Right atrium auricular region (tissue), 2 donors: ENCODE results near the gene NRXN3. TPM values are rescaled to one million over a fixed set of nuclear protein-coding genes. Genes with fewer than 3 reads are reported as not detected.

Source experiments
- DNase-seq: peaks from one replicate; pipeline ENCODE4 v3.0.0-alpha.2; 2019; ENCODE audit warnings: low spot score
- H3K27ac ChIP-seq, 2 donors: fragments of 200-600 bp; sonication (generic); 1 replicate in 1 of 2; 2 replicates in 1 of 2; pipeline ENCODE4 v1.5.1; 2016 to 2019
- H3K27me3 ChIP-seq, 2 donors: fragments of 200-600 bp; sonication (generic); one replicate each; pipeline versions ENCODE4 v1.5.1 to v1.6.0; 2017 to 2019
- H3K36me3 ChIP-seq: fragments of 200-600 bp; sonication (generic); one replicate; pipeline ENCODE4 v1.5.1; 2016
- H3K4me1 ChIP-seq, 2 donors: fragments of 200-600 bp; sonication (generic); one replicate each; pipeline versions ENCODE4 v1.5.1 to v1.6.0; 2017 to 2019
- H3K4me3 ChIP-seq, 2 donors: fragments of 200-600 bp; sonication (generic); 1 replicate in 1 of 2; 2 replicates in 1 of 2; pipeline ENCODE4 v1.5.1; 2017 to 2019; ENCODE audit warnings: mild to moderate bottlenecking in 1 of 2, moderate library complexity in 1 of 2
- H3K9me3 ChIP-seq, 2 donors: fragments of 200-600 bp; sonication (generic); one replicate each; pipeline ENCODE4 v1.5.1; 2019
- CTCF ChIP-seq, 2 donors: fragments of 200-600 bp; sonication (generic); IDR thresholded peaks; one replicate each; pipeline ENCODE4 v1.5.1; 2019; ENCODE audit warnings: antibody characterized with exemption in 2 of 2
- total RNA-seq, 2 donors: library from RNA; depleted of rRNA; stranded (reverse); fragments of >200 nt; gene quantifications; one replicate each; pipeline ENCODE4 v1.1.0, GENCODE V29; 2016

Gene NRXN3
- total RNA-seq, 2 donors from 2014 or later: 2.0 to 2.3 TPM

- Histone ChIP-seq H3K4me3 (no peak overlapping the region), H3K36me3 (no peaks in the 10 kb centered on the region), H3K4me1 (no peaks in the 10 kb centered on the region), H3K9me3 (no peaks in the 10 kb centered on the region), H3K27me3 (no peaks in the 10 kb centered on the region), H3K27ac (no peak overlapping the region)
- no peak for TF ChIP-seq CTCF (IDR thresholded peaks at IDR 0.05)
- DNase-seq: no peak
Observed at GRCh38 chr14:79298373-79298772, 1128.2 kb downstream of the NRXN3 start.

GRCh38 chr14:79299162-79299561 is 1129.0 kb downstream of the NRXN3 start:
- H3K4me1 ChIP-seq: no peaks in the 10 kb centered on the region
- no peak overlapping the region for H3K4me3 ChIP-seq
- no peak for TF ChIP-seq CTCF (IDR thresholded peaks at IDR 0.05)
- no peaks in the 10 kb centered on the region for H3K27me3 ChIP-seq
- no peak overlapping the region for H3K27ac ChIP-seq
- H3K36me3 ChIP-seq: no peaks in the 10 kb centered on the region
- H3K9me3 ChIP-seq: no peaks in the 10 kb centered on the region
- DNase-seq: no peak

- no peaks in the 10 kb centered on the region for H3K36me3 ChIP-seq
- no peaks in the 10 kb centered on the region for H3K4me1 ChIP-seq
- no peaks in the 10 kb centered on the region for H3K9me3 ChIP-seq
- no peak for DNase-seq
- no peak overlapping the region for H3K27ac ChIP-seq
- H3K4me3 ChIP-seq: no peak overlapping the region
- no peak for TF ChIP-seq CTCF (IDR thresholded peaks at IDR 0.05)
- no peaks in the 10 kb centered on the region for H3K27me3 ChIP-seq
Observed at GRCh38 chr14:79304279-79304678, 1134.1 kb downstream of the NRXN3 start.

GRCh38 chr14:79306546-79306945 is 1136.4 kb downstream of the NRXN3 start:
- H3K9me3 ChIP-seq: no peaks in the 10 kb centered on the region
- no peaks in the 10 kb centered on the region for H3K36me3 ChIP-seq
- no peaks in the 10 kb centered on the region for H3K27me3 ChIP-seq
- no peaks in the 10 kb centered on the region for H3K4me1 ChIP-seq
- H3K27ac ChIP-seq: no peak overlapping the region
- no peak for TF ChIP-seq CTCF (IDR thresholded peaks at IDR 0.05)
- DNase-seq: no peak
- no peak overlapping the region for H3K4me3 ChIP-seq

- no peak for TF ChIP-seq CTCF (IDR thresholded peaks at IDR 0.05)
- no peaks in the 10 kb centered on the region for H3K9me3 ChIP-seq
- no peaks in the 10 kb centered on the region for H3K27me3 ChIP-seq
- H3K36me3 ChIP-seq: no peaks in the 10 kb centered on the region
- no peak overlapping the region for H3K4me3 ChIP-seq
- no peak for DNase-seq
- H3K4me1 ChIP-seq: no peaks in the 10 kb centered on the region
- no peak overlapping the region for H3K27ac ChIP-seq
Observed at GRCh38 chr14:79318371-79318770, 1148.2 kb downstream of the NRXN3 start.

GRCh38 chr14:79320561-79320960 is 1150.4 kb downstream of the NRXN3 start:
- no peaks in the 10 kb centered on the region for H3K4me1 ChIP-seq
- H3K9me3 ChIP-seq: no peaks in the 10 kb centered on the region
- TF ChIP-seq CTCF (IDR thresholded peaks at IDR 0.05): no peak
- H3K27ac ChIP-seq: no peak overlapping the region
- no peak overlapping the region for H3K4me3 ChIP-seq
- no peak for DNase-seq
- H3K27me3 ChIP-seq: no peaks in the 10 kb centered on the region
- H3K36me3 ChIP-seq: no peaks in the 10 kb centered on the region
